ENCODE results near the gene CEACAM5.
"Not testable (repeated sequence)": the region's sequence is repeated elsewhere in the genome, so short reads cannot be mapped to it uniquely, and the experiment has no call there.

Gene CEACAM5

GRCh38 chr19:41700381-41701195, 7.8 kb upstream of the CEACAM5 start:
- no peak for DNase-seq (ENCODE audit: low read depth)

GRCh38 chr19:41701401-41702075, 6.9 kb upstream of the CEACAM5 start:
- DNase-seq (ENCODE audit: low read depth), result no peak

- DNase-seq (ENCODE audit: low read depth), result no peak
Observed at GRCh38 chr19:41702171-41702651, 6.2 kb upstream of the CEACAM5 start.

GRCh38 chr19:41703602-41704293, 4.7 kb upstream of the CEACAM5 start:
- no peak for DNase-seq (ENCODE audit: low read depth)

- DNase-seq (ENCODE audit: low read depth), result no peak
Observed at GRCh38 chr19:41705393-41706174, 2.8 kb upstream of the CEACAM5 start.

- DNase-seq (ENCODE audit: low read depth), result peak; percentile 39
Observed at GRCh38 chr19:41706741-41707501, 1.5 kb upstream of the CEACAM5 start.

- no peak for DNase-seq (ENCODE audit: low read depth)
Observed at GRCh38 chr19:41707502-41707812, 969 bp upstream of the CEACAM5 start.

GRCh38 chr19:41707871-41708371, 505 bp upstream of the CEACAM5 start:
- DNase-seq (ENCODE audit: low read depth), result no peak

- not testable (repeated sequence) for DNase-seq (ENCODE audit: low read depth)
Observed at GRCh38 chr19:41709516-41709915, 1.1 kb downstream of the CEACAM5 start.

GRCh38 chr19:41709951-41710645, 1.7 kb downstream of the CEACAM5 start:
- DNase-seq (ENCODE audit: low read depth), result no peak

- no peak for DNase-seq (ENCODE audit: low read depth)
Observed at GRCh38 chr19:41711376-41712261, 3.2 kb downstream of the CEACAM5 start.

- DNase-seq (ENCODE audit: low read depth), result no peak
Observed at GRCh38 chr19:41714598-41714997, 6.2 kb downstream of the CEACAM5 start.

GRCh38 chr19:41718761-41719160, 10.3 kb downstream of the CEACAM5 start:
- DNase-seq (ENCODE audit: low read depth), result no peak

- no peak for DNase-seq (ENCODE audit: low read depth)
Observed at GRCh38 chr19:41720103-41720502, 11.7 kb downstream of the CEACAM5 start.

GRCh38 chr19:41726493-41726892, 18.1 kb downstream of the CEACAM5 start:
- no peak for DNase-seq (ENCODE audit: low read depth)

- no peak for DNase-seq (ENCODE audit: low read depth)
Observed at GRCh38 chr19:41734156-41734555, 25.7 kb downstream of the CEACAM5 start.

- no peak for DNase-seq (ENCODE audit: low read depth)
Observed at GRCh38 chr19:41734585-41734984, 26.2 kb downstream of the CEACAM5 start.

GRCh38 chr19:41735071-41735600, 26.7 kb downstream of the CEACAM5 start:
- no peak for DNase-seq (ENCODE audit: low read depth)

- DNase-seq (ENCODE audit: low read depth), result no peak
Observed at GRCh38 chr19:41739361-41739760, 30.9 kb downstream of the CEACAM5 start.
